ENCODE measurements around the gene ADARB2.

Gene ADARB2

GRCh38 chr10:1264001-1264400, 473.3 kb downstream of the ADARB2 start:
- H3K4me3 ChIP-seq (ENCODE audit: low read depth, low read length), result no peak overlapping the region
- TF ChIP-seq, protein P1, sequence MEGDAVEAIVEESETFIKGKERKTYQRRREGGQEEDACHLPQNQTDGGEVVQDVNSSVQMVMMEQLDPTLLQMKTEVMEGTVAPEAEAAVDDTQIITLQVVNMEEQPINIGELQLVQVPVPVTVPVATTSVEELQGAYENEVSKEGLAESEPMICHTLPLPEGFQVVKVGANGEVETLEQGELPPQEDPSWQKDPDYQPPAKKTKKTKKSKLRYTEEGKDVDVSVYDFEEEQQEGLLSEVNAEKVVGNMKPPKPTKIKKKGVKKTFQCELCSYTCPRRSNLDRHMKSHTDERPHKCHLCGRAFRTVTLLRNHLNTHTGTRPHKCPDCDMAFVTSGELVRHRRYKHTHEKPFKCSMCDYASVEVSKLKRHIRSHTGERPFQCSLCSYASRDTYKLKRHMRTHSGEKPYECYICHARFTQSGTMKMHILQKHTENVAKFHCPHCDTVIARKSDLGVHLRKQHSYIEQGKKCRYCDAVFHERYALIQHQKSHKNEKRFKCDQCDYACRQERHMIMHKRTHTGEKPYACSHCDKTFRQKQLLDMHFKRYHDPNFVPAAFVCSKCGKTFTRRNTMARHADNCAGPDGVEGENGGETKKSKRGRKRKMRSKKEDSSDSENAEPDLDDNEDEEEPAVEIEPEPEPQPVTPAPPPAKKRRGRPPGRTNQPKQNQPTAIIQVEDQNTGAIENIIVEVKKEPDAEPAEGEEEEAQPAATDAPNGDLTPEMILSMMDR (IDR thresholded peaks at IDR 0.05; ENCODE audit: low read depth, low read length), result no peak

- TF ChIP-seq, protein P1 (IDR thresholded peaks at IDR 0.05; ENCODE audit: low read depth, low read length), result no peak
- H3K4me3 ChIP-seq (ENCODE audit: low read depth, low read length), result no peak overlapping the region
These were observed 480.1 kb downstream of the ADARB2 start for GRCh38 chr10:1257274-1257673.

GRCh38 chr10:1256432-1256725, 480.9 kb downstream of the ADARB2 start:
- H3K4me3 ChIP-seq (ENCODE audit: low read depth, low read length), result no peak overlapping the region
- TF ChIP-seq, protein P1 (IDR thresholded peaks at IDR 0.05; ENCODE audit: low read depth, low read length), result no peak

DNA sequence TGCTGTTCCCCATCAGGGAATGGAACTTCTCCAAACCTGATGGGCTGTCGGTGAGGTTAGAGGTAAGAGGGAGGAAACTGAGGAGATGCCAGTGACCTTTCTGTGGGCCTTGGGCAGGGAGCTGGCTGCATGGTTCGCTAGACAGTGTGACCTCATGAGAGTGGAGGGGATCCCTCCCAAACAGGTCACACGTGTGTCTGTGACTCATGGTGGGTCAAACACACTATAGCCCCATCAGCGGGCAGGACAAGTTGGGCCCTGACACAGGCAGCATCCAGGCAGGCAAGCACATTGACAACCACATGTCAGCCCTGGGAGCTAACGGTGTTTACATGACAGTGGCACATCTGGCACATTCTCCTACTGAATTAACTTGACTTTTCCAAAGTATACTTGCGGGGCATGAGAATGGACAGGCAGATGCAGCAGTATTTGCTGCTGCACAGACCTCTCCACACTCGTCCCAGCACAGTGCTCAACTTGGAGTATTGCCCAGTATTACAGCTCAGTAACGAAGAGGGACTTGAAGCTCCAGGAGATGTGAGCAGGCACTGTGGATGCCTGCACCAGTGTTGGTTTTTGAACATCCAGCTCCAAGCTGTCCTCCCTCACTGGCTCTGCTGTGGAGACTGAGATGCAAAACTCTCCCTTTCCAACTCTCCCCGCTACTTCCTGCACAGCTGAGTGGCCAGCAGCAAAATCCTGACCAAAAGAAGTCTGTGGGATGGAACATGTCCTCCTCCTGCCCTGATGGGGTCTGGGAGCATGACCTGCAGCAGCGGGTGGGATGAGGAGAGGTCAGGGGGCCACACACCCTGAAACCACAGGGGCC, 481.5 kb downstream of the ADARB2 start:
- H3K4me3 ChIP-seq (ENCODE audit: low read depth, low read length), result no peak overlapping the region
- TF ChIP-seq, protein P1 (IDR thresholded peaks at IDR 0.05; ENCODE audit: low read depth, low read length), result no peak

GRCh38 chr10:1255118-1255517, 482.2 kb downstream of the ADARB2 start:
- TF ChIP-seq, protein P1 (IDR thresholded peaks at IDR 0.05; ENCODE audit: low read depth, low read length), result no peak
- no peak overlapping the region for H3K4me3 ChIP-seq (ENCODE audit: low read depth, low read length)

GRCh38 chr10:1253523-1254353, 483.6 kb downstream of the ADARB2 start:
- TF ChIP-seq, protein P1 (IDR thresholded peaks at IDR 0.05; ENCODE audit: low read depth, low read length), result no peak
- H3K4me3 ChIP-seq (ENCODE audit: low read depth, low read length), result no peak overlapping the region

- TF ChIP-seq, protein P1 (IDR thresholded peaks at IDR 0.05; ENCODE audit: low read depth, low read length), result no peak
- no peak overlapping the region for H3K4me3 ChIP-seq (ENCODE audit: low read depth, low read length)
These were observed 485.6 kb downstream of the ADARB2 start for GRCh38 chr10:1251769-1252168.
